K562 (cell line): ENCODE measurements around the gene HRCT1. TPM values are rescaled to one million over a fixed set of nuclear protein-coding genes. Genes with fewer than 3 reads are reported as not detected.

Experiments used
- ATAC-seq: fragments of 200-7000 bp; cut with Tn5 transposase; 3 replicates; pipeline ENCODE4 v1.9.1; 2020; ENCODE audit warnings: moderate library complexity
- BruUV-seq: library from RNA; stranded (reverse); fragments of 400-500 nt; replicated peaks from 2 replicates; lab custom pipeline; 2021; lab: Mats Ljungman, UMichigan
- CTCF ChIA-PET: fragments of 300-600 bp; formaldehyde crosslinking; extraction: SDS; loops from one replicate; lab custom pipeline; 2021; ENCODE audit warnings: low intra/inter-chr PET ratio; lab: Yijun Ruan, JAX
- POLR2A ChIA-PET: fragments of 300-600, 350-650 bp; sonication (Branson Sonifier 250); formaldehyde crosslinking; extraction: SDS; loops from one replicate; lab custom pipeline; 2021; ENCODE audit warnings: antibody characterized with exemption, inconsistent platforms; lab: Yijun Ruan, JAX
- DNase-seq, 4 experiments: peaks; one replicate each; pipeline versions ENCODE4 v3.0.0 to v3.0.0-alpha.2; 2011 to 2018; ENCODE audit warnings: low spot score in 3 of 4, mixed read lengths in 3 of 4; ENCODE audit errors: extremely low read depth in 1 of 4
- FAIRE-seq: peaks from 2 replicates; lab custom pipeline; 2011; peaks lifted over from hg19 to GRCh38; lab: Jason Lieb, UNC
- H2AFZ ChIP-seq: 2 replicates; pipeline ENCODE4 v1.6.0; 2011; ENCODE audit warnings: low read depth, low read length, control low read depth, inconsistent platforms
- H3K27ac ChIP-seq: fragments of 200-600 bp; 3 replicates; pipeline ENCODE4 v1.8.0; 2011; ENCODE audit warnings: low read depth, mild to moderate bottlenecking, control low read depth, inconsistent platforms, low read length, moderate library complexity, mixed read lengths; ENCODE audit errors: extremely low read depth
- H3K27me3 ChIP-seq, 2 experiments: fragments of 300-600 bp in 1 of 2; 2 replicates in 1 of 2; 3 replicates in 1 of 2; pipeline versions ENCODE4 v1.6.0 to v1.8.0; 2011; ENCODE audit warnings: inconsistent platforms in 2 of 2, low read length in 2 of 2, mild to moderate bottlenecking in 1 of 2, mixed read lengths in 1 of 2, moderate library complexity in 1 of 2; ENCODE audit not compliant: control insufficient read depth in 2 of 2, insufficient read depth in 2 of 2
- H3K36me3 ChIP-seq: fragments of 300-600 bp; 3 replicates; pipeline ENCODE4 v1.8.0; 2011; ENCODE audit warnings: mild to moderate bottlenecking, low read length, inconsistent platforms; ENCODE audit not compliant: control insufficient read depth, insufficient read depth
- H3K4me1 ChIP-seq, 2 experiments: fragments of 200-600 bp in 1 of 2; replicated peaks in 1 of 2; 2 replicates in 1 of 2; 3 replicates in 1 of 2; pipeline versions ENCODE4 v1.5.1 to v1.8.0; 2011; ENCODE audit warnings: inconsistent platforms in 2 of 2, low read length in 2 of 2, mild to moderate bottlenecking in 1 of 2, mixed read lengths in 1 of 2, moderate library complexity in 1 of 2; ENCODE audit not compliant: control insufficient read depth in 2 of 2, insufficient read depth in 2 of 2
- H3K4me2 ChIP-seq: 2 replicates; pipeline ENCODE4 v1.6.1; 2011; ENCODE audit warnings: low read length, control low read depth, inconsistent platforms, mixed read lengths; ENCODE audit not compliant: insufficient read depth
- H3K4me3 ChIP-seq: fragments of 200-600 bp; sonication (generic), shearing (Covaris generic); 2 replicates; pipeline ENCODE4 v1.5.1; 2016; ENCODE audit warnings: control low read depth, inconsistent platforms
- H3K79me2 ChIP-seq: fragments of 200-600 bp; 3 replicates; pipeline ENCODE4 v1.8.0; 2011; ENCODE audit warnings: low read length, inconsistent platforms; ENCODE audit not compliant: control insufficient read depth, insufficient read depth
- H3K9ac ChIP-seq, 2 experiments: 2 replicates each; pipeline versions ENCODE4 v1.6.0 to v1.6.1; 2011; ENCODE audit warnings: low read depth in 2 of 2, low read length in 2 of 2, control low read depth in 1 of 2, inconsistent platforms in 1 of 2, mild to moderate bottlenecking in 1 of 2, mixed read lengths in 1 of 2; ENCODE audit not compliant: insufficient read depth in 1 of 2
- H3K9me1 ChIP-seq: one replicate; pipeline ENCODE4 v1.6.0; 2011; ENCODE audit warnings: inconsistent platforms, mild to moderate bottlenecking, low read length, moderate library complexity; ENCODE audit not compliant: control insufficient read depth, insufficient read depth
- H3K9me3 ChIP-seq: replicated peaks from 2 replicates; pipeline ENCODE4 v1.5.1; 2011; ENCODE audit warnings: low read depth, low read length, inconsistent platforms; ENCODE audit not compliant: control insufficient read depth, insufficient read depth
- H4K20me1 ChIP-seq: replicated peaks from 2 replicates; pipeline ENCODE4 v1.6.1; 2011; ENCODE audit warnings: low read length, inconsistent platforms, mixed read lengths; ENCODE audit not compliant: control insufficient read depth, insufficient read depth
- CHD4 ChIP-seq: fragments of 200-600 bp; sonication (generic); IDR thresholded peaks from 3 replicates; pipeline ENCODE4 v1.6.1; 2012; ENCODE audit warnings: low read depth, mild to moderate bottlenecking, mixed read lengths, low read length, inconsistent platforms; ENCODE audit not compliant: insufficient read depth, insufficient replicate concordance, poor library complexity, severe bottlenecking
- CREBBP ChIP-seq: IDR thresholded peaks from one replicate; pipeline ENCODE4 v1.6.1; 2012; ENCODE audit warnings: low read depth, mild to moderate bottlenecking, control low read depth, inconsistent platforms, low read length
- HMG20A ChIP-seq: fragments of 450-650 bp; formaldehyde crosslinking; conservative IDR thresholded peaks from 2 replicates; pipeline ENCODE4 v1.4.0; 2020; ENCODE audit warnings: mild to moderate bottlenecking, mixed read lengths
- NR2C1 ChIP-seq, 2 experiments: fragments of 450-650 bp; IDR thresholded peaks; 2 replicates each; pipeline ENCODE4 v1.6.1; 2017; ENCODE audit warnings: mild to moderate bottlenecking in 2 of 2, antibody characterized with exemption in 1 of 2, inconsistent platforms in 1 of 2, missing compliant biosample characterization in 1 of 2, missing genetic modification characterization in 1 of 2
- NR3C1 ChIP-seq: sonication (generic); formaldehyde crosslinking; IDR thresholded peaks from 2 replicates; pipeline ENCODE4 v1.8.1; 2022; ENCODE audit warnings: missing genetic modification reagents
- ZNF311 ChIP-seq: fragments of 250-450 bp; sonication (Bioruptor Pico); IDR thresholded peaks from 2 replicates; pipeline ENCODE4 v1.4.0; 2020; ENCODE audit warnings: mild to moderate bottlenecking, moderate library complexity
- ZNF785 ChIP-seq: fragments of 250-450 bp; sonication (Bioruptor Pico); IDR thresholded peaks from 2 replicates; pipeline ENCODE4 v1.4.0; 2020; ENCODE audit warnings: mild to moderate bottlenecking
- WGBS: fragments of 100-300 bp; shearing (Covaris generic); methylation state at CpG from one replicate; pipeline ENCODE4 v1.1.6; 2016; ENCODE audit warnings: low coverage, mixed read lengths; ENCODE audit not compliant: insufficient coverage; ENCODE audit errors: missing lambda C conversion rate; 5-methylcytosine and 5-hydroxymethylcytosine counted together
- in situ Hi-C: fragments of 300-500 bp; cut with MboI; formaldehyde crosslinking; loops from 4 replicates; pipeline ENCODE4 v1.15.0; 2018; ENCODE audit warnings: inconsistent platforms, mixed read lengths
- intact Hi-C: fragments of 100-400 bp; cut with micrococcal nuclease; formaldehyde crosslinking; loops from 2 replicates; pipeline ENCODE4 v1.14.2; 2022
- polyA plus RNA-seq, 8 experiments: library from polyadenylated mRNA; depleted of rRNA in 4 of 8; stranded (reverse) in 5 of 8; unstranded in 3 of 8; fragments of >200 nt; fragmentation: Nextera tagmentation in 2 of 8; fragmentation: Illumina TruSeq in 1 of 8; extraction: Ambion mirVana in 2 of 8; extraction: Trizol in 1 of 8; gene quantifications; 2 replicates each; pipeline versions ENCODE4 v1.2.1 to v1.2.3, GENCODE V29; 2011 to 2014; ENCODE audit warnings: inconsistent platforms in 1 of 8, missing spikeins in 1 of 8
- total RNA-seq, 7 experiments: library from RNA; depleted of rRNA in 6 of 7; stranded (reverse); fragments of >200 nt in 6 of 7; fragmentation: Illumina TruSeq in 2 of 7; extraction: Trizol in 2 of 7; gene quantifications; 2 replicates each; pipeline versions ENCODE4 v1.2.1 to v1.2.3, GENCODE V29; 2011 to 2021; ENCODE audit warnings: low replicate concordance in 1 of 7
- TF ChIP-seq, protein P1 (sequence below): fragments of 450-650 bp; formaldehyde crosslinking; IDR thresholded peaks from 2 replicates; pipeline ENCODE4 v1.4.0; 2022; ENCODE audit warnings: missing genetic modification characterization
- TF ChIP-seq, protein P2 (sequence below), 2 experiments: fragments of 450-650 bp in 1 of 2; sonication (generic) in 1 of 2; formaldehyde crosslinking in 1 of 2; IDR thresholded peaks; 2 replicates each; pipeline versions ENCODE4 v1.7.1 to v1.9.0; 2016 to 2022; ENCODE audit warnings: inconsistent platforms in 1 of 2, mild to moderate bottlenecking in 1 of 2, missing genetic modification reagents in 1 of 2

The HRCT1 gene
- total and polyA plus RNA-seq, 9 of the 15 experiments (the other 6 are each of a cell fraction or from before 2014, with no cell fraction given) = 0.40 TPM; not detected in 8

DNA sequence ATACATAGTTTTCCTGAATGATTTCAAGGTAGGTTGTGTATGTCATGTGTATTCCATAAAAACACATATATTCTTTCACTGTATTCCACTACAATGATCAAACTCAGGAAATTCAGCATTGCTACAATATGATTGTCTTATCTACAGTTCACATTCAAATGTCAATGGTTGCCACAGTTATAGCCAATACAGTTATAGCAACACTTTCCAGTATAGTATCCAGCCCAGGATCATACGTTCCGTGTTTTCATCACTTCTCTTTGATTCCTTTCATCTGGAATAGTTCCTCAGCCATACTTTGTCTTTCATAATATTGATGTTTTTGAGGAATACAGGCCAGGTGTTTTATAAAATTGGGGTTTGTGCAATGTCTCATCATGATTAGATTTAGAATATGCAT is 42.4 kb downstream of the HRCT1 start:
- no peaks in the 10 kb centered on the region; a peak in 1 of 5 replicates for H3K27me3 ChIP-seq
- H3K27ac ChIP-seq = no peak overlapping the region
- no peak for TF ChIP-seq HMG20A (CRISPR knock-in tag)
- TF ChIP-seq NR3C1 (CRISPR knock-in tag) = no peak
- TF ChIP-seq CREBBP = no peak
- no peak for TF ChIP-seq CHD4
- no peak for TF ChIP-seq NR2C1 (IDR thresholded peaks at IDR 0.05)
- TF ChIP-seq NR2C1 (tag; IDR thresholded peaks at IDR 0.05) = no peak
- TF ChIP-seq ZNF311 = no peak
- TF ChIP-seq, protein P1, sequence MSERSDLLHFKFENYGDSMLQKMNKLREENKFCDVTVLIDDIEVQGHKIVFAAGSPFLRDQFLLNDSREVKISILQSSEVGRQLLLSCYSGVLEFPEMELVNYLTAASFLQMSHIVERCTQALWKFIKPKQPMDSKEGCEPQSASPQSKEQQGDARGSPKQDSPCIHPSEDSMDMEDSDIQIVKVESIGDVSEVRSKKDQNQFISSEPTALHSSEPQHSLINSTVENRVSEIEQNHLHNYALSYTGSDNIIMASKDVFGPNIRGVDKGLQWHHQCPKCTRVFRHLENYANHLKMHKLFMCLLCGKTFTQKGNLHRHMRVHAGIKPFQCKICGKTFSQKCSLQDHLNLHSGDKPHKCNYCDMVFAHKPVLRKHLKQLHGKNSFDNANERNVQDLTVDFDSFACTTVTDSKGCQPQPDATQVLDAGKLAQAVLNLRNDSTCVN = no peak
- TF ChIP-seq ZNF785 (CRISPR knock-in tag) = no peak
- TF ChIP-seq, protein P2, sequence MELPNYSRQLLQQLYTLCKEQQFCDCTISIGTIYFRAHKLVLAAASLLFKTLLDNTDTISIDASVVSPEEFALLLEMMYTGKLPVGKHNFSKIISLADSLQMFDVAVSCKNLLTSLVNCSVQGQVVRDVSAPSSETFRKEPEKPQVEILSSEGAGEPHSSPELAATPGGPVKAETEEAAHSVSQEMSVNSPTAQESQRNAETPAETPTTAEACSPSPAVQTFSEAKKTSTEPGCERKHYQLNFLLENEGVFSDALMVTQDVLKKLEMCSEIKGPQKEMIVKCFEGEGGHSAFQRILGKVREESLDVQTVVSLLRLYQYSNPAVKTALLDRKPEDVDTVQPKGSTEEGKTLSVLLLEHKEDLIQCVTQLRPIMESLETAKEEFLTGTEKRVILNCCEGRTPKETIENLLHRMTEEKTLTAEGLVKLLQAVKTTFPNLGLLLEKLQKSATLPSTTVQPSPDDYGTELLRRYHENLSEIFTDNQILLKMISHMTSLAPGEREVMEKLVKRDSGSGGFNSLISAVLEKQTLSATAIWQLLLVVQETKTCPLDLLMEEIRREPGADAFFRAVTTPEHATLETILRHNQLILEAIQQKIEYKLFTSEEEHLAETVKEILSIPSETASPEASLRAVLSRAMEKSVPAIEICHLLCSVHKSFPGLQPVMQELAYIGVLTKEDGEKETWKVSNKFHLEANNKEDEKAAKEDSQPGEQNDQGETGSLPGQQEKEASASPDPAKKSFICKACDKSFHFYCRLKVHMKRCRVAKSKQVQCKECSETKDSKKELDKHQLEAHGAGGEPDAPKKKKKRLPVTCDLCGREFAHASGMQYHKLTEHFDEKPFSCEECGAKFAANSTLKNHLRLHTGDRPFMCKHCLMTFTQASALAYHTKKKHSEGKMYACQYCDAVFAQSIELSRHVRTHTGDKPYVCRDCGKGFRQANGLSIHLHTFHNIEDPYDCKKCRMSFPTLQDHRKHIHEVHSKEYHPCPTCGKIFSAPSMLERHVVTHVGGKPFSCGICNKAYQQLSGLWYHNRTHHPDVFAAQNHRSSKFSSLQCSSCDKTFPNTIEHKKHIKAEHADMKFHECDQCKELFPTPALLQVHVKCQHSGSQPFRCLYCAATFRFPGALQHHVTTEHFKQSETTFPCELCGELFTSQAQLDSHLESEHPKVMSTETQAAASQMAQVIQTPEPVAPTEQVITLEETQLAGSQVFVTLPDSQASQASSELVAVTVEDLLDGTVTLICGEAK (IDR thresholded peaks at IDR 0.05) = no peak
- TF ChIP-seq, protein P2 (CRISPR knock-in tag; IDR thresholded peaks at IDR 0.05) = no peak
- H3K9me3 ChIP-seq = no peaks in the 10 kb centered on the region
- DNase-seq (no peak), FAIRE-seq (no peak), ATAC-seq (no peak)
- H2AFZ ChIP-seq = no peak overlapping the region
- 21% methylated on average over 2 of the region's 2 CpGs for WGBS
- no peak overlapping the region for H3K4me2 ChIP-seq
- BruUV-seq = no TSS peak
- in situ Hi-C loops = loop anchor here (5.0 kb wide), 1 partner anchor 46 kb away; no protein-coding TSS in a partner anchor
- ChIA-PET POLR2A (no interaction called here), CTCF (no interaction called here)
- H3K9ac ChIP-seq = no peak overlapping the region
- H3K4me1 ChIP-seq = peaks cover 2 to 3% of the 10 kb centered on the region in 2 experiments; a peak in 3 of 5 replicates
- no peaks in the 10 kb centered on the region for H3K9me1 ChIP-seq
- no peak overlapping the region for H3K4me3 ChIP-seq
- H3K79me2 ChIP-seq = no peaks in the 10 kb centered on the region
- H3K36me3 ChIP-seq = no peaks in the 10 kb centered on the region; the same call in 2 of the 3 replicates
- no peaks in the 10 kb centered on the region for H4K20me1 ChIP-seq
- intact Hi-C loops = no loop called here
